H1 (cell line): Measurements from ENCODE around the gene ST3GAL3. TPM values are rescaled to one million over a fixed set of nuclear protein-coding genes. Genes with fewer than 3 reads are reported as not detected.

Experiments used
- CTCF ChIA-PET: fragments of 300-600 bp; sonication (Branson Sonifier 250); formaldehyde crosslinking; loops from one replicate; lab custom pipeline; 2021; ENCODE audit not compliant: partially characterized antibody; lab: Charles Lee
- POLR2A ChIA-PET: fragments of 300-600 bp; sonication (Branson Sonifier 250); formaldehyde crosslinking; loops from one replicate; lab custom pipeline; 2021; ENCODE audit warnings: inconsistent platforms; ENCODE audit not compliant: partially characterized antibody; lab: Charles Lee
- DNase-seq, 2 experiments: peaks; one replicate each; pipeline versions ENCODE4 v3.0.0 to v3.0.0-alpha.2; 2010 to 2022; ENCODE audit warnings: low spot score in 2 of 2, low read depth in 1 of 2, mixed read lengths in 1 of 2
- FAIRE-seq: peaks from 2 replicates; lab custom pipeline; 2011; peaks lifted over from hg19 to GRCh38; lab: Jason Lieb, UNC
- H2AFZ ChIP-seq: 2 replicates; pipeline ENCODE4 v1.8.1; 2012; ENCODE audit warnings: low read length, inconsistent platforms
- H2AK5ac ChIP-seq: 2 replicates; pipeline ENCODE4 v1.6.1; 2013; ENCODE audit warnings: low read depth, low read length
- H2BK120ac ChIP-seq: replicated peaks from 2 replicates; pipeline ENCODE3; 2013; ENCODE audit warnings: low read depth, low read length, inconsistent platforms
- H2BK12ac ChIP-seq: 2 replicates; pipeline ENCODE4 v1.6.1; 2013; ENCODE audit warnings: low read depth, low read length
- H2BK15ac ChIP-seq: 2 replicates; pipeline ENCODE4 v1.6.1; 2013; ENCODE audit warnings: low read length
- H2BK20ac ChIP-seq: 2 replicates; pipeline ENCODE4 v1.6.1; 2013; ENCODE audit warnings: low read length
- H2BK5ac ChIP-seq: 2 replicates; pipeline ENCODE4 v1.6.1; 2013; ENCODE audit warnings: low read depth, low read length
- H3K14ac ChIP-seq: 2 replicates; pipeline ENCODE4 v1.6.1; 2013; ENCODE audit warnings: inconsistent platforms; ENCODE audit not compliant: insufficient read length
- H3K18ac ChIP-seq: 2 replicates; pipeline ENCODE4 v1.6.1; 2013; ENCODE audit warnings: low read length; ENCODE audit errors: extremely low read depth
- H3K23ac ChIP-seq: 2 replicates; pipeline ENCODE4 v1.6.1; 2013; ENCODE audit warnings: inconsistent platforms; ENCODE audit not compliant: insufficient read length
- H3K23me2 ChIP-seq: 2 replicates; pipeline ENCODE4 v1.6.1; 2013; ENCODE audit warnings: low read depth, low read length
- H3K27ac ChIP-seq: 2 replicates; pipeline ENCODE4 v1.6.1; 2011; ENCODE audit warnings: low read depth, low read length, inconsistent platforms
- H3K27me3 ChIP-seq, 4 experiments: replicated peaks in 1 of 4; 1 replicate in 1 of 4; 2 replicates in 3 of 4; pipeline versions ENCODE4 v1.6.1 to v1.8.1; 2011 to 2013; ENCODE audit warnings: low read length in 3 of 4, mild to moderate bottlenecking in 3 of 4, inconsistent platforms in 2 of 4, mixed read lengths in 2 of 4, moderate library complexity in 1 of 4; ENCODE audit not compliant: control insufficient read depth in 3 of 4, insufficient read depth in 3 of 4; ENCODE audit errors: extremely low read depth in 1 of 4
- H3K36me3 ChIP-seq, 4 experiments: 2 replicates each; pipeline versions ENCODE4 v1.6.1 to v1.8.1; 2011 to 2013; ENCODE audit warnings: mild to moderate bottlenecking in 4 of 4, low read length in 3 of 4, moderate library complexity in 2 of 4, control low read depth in 1 of 4, inconsistent platforms in 1 of 4; ENCODE audit not compliant: insufficient read depth in 4 of 4, control insufficient read depth in 2 of 4
- H3K4ac ChIP-seq: replicated peaks from 2 replicates; pipeline ENCODE3; 2013; ENCODE audit warnings: low read length, low read depth, mixed read lengths, inconsistent platforms; ENCODE audit not compliant: insufficient read length
- H3K4me1 ChIP-seq, 4 experiments: replicated peaks in 1 of 4; 1 replicate in 1 of 4; 2 replicates in 3 of 4; pipeline versions ENCODE4 v1.6.1 to v1.8.1; 2011 to 2013; ENCODE audit warnings: low read length in 3 of 4, inconsistent platforms in 2 of 4, mixed read lengths in 1 of 4; ENCODE audit not compliant: insufficient read depth in 4 of 4, control insufficient read depth in 3 of 4
- H3K4me2 ChIP-seq, 2 experiments: 2 replicates each; pipeline versions ENCODE4 v1.6.1 to v1.8.1; 2011 to 2013; ENCODE audit warnings: low read depth in 2 of 2, low read length in 2 of 2, control low read depth in 1 of 2, inconsistent platforms in 1 of 2, mild to moderate bottlenecking in 1 of 2; ENCODE audit not compliant: insufficient read depth in 1 of 2
- H3K4me3 ChIP-seq, 4 experiments: fragments of 200-600, 300-600 bp in 1 of 4; sonication (generic), shearing (Covaris generic), sonication (Bioruptor Twin) in 1 of 4; 2 replicates each; pipeline versions ENCODE4 v1.5.1 to v1.8.1; 2011 to 2016; ENCODE audit warnings: low read length in 4 of 4, low read depth in 3 of 4, control low read depth in 2 of 4, inconsistent platforms in 2 of 4, mild to moderate bottlenecking in 2 of 4, mixed read lengths in 1 of 4, moderate library complexity in 1 of 4; ENCODE audit not compliant: insufficient read depth in 2 of 4; ENCODE audit errors: extremely low read depth in 1 of 4
- H3K56ac ChIP-seq: replicated peaks from 2 replicates; pipeline ENCODE3; 2013; ENCODE audit warnings: low read depth, mild to moderate bottlenecking, mixed read lengths, low read length, inconsistent platforms; ENCODE audit not compliant: insufficient read length
- H3K79me1 ChIP-seq: 2 replicates; pipeline ENCODE4 v1.6.1; 2013; ENCODE audit warnings: low read depth, low read length, control low read depth
- H3K79me2 ChIP-seq, 2 experiments: 2 replicates each; pipeline versions ENCODE4 v1.6.1 to v1.8.1; 2012 to 2013; ENCODE audit warnings: low read length in 2 of 2, mild to moderate bottlenecking in 2 of 2, inconsistent platforms in 1 of 2; ENCODE audit not compliant: insufficient read depth in 2 of 2, control insufficient read depth in 1 of 2
- H3K9ac ChIP-seq, 4 experiments: replicated peaks in 1 of 4; 1 replicate in 1 of 4; 2 replicates in 3 of 4; pipeline versions ENCODE4 v1.6.1 to v1.8.1; 2011 to 2013; ENCODE audit warnings: low read depth in 3 of 4, low read length in 3 of 4, control low read depth in 2 of 4, mild to moderate bottlenecking in 2 of 4, moderate library complexity in 2 of 4, inconsistent platforms in 1 of 4; ENCODE audit errors: extremely low read depth in 1 of 4
- H3K9me3 ChIP-seq, 2 experiments: 2 replicates each; pipeline versions ENCODE4 v1.6.1 to v1.8.1; 2012 to 2013; ENCODE audit warnings: mild to moderate bottlenecking in 2 of 2, moderate library complexity in 2 of 2, control low read depth in 1 of 2, inconsistent platforms in 1 of 2, low read depth in 1 of 2, low read length in 1 of 2, mixed read lengths in 1 of 2; ENCODE audit not compliant: insufficient read depth in 2 of 2
- H4K20me1 ChIP-seq, 2 experiments: replicated peaks in 1 of 2; 2 replicates each; pipeline versions ENCODE3 to v1.8.1; 2011 to 2013; ENCODE audit warnings: inconsistent platforms in 2 of 2, low read length in 2 of 2, mild to moderate bottlenecking in 1 of 2; ENCODE audit not compliant: insufficient read depth in 2 of 2, control insufficient read depth in 1 of 2
- H4K5ac ChIP-seq: 2 replicates; pipeline ENCODE4 v1.6.1; 2013; ENCODE audit warnings: low read length, low read depth, mixed read lengths, inconsistent platforms; ENCODE audit not compliant: insufficient read length
- H4K8ac ChIP-seq: 2 replicates; pipeline ENCODE4 v1.8.0; 2013; ENCODE audit warnings: mild to moderate bottlenecking, moderate library complexity, low read length, inconsistent platforms; ENCODE audit not compliant: insufficient read depth; ENCODE audit errors: extremely low read depth
- H4K91ac ChIP-seq: replicated peaks from 2 replicates; pipeline ENCODE3; 2013; ENCODE audit warnings: low read length, mixed read lengths, inconsistent platforms; ENCODE audit not compliant: insufficient read length
- CHD2 ChIP-seq: IDR thresholded peaks from 2 replicates; pipeline ENCODE4 v1.6.1; 2012; ENCODE audit warnings: low read length, improper control_type of control experiment
- CTBP2 ChIP-seq: IDR thresholded peaks from 2 replicates; pipeline ENCODE4 v1.7.0; 2011; ENCODE audit warnings: borderline replicate concordance, mild to moderate bottlenecking, moderate library complexity, mixed read lengths, low read length; ENCODE audit not compliant: insufficient read depth, insufficient read length
- EGR1 ChIP-seq: IDR thresholded peaks from 2 replicates; pipeline ENCODE4 v1.6.1; 2011; ENCODE audit warnings: low read depth, low read length, borderline replicate concordance
- GABPA ChIP-seq: IDR thresholded peaks from 2 replicates; pipeline ENCODE4 v1.6.1; 2011; ENCODE audit warnings: mild to moderate bottlenecking, low read length, moderate library complexity, borderline replicate concordance; ENCODE audit not compliant: insufficient read depth
- GTF2F1 ChIP-seq: IDR thresholded peaks from 2 replicates; pipeline ENCODE4 v1.6.1; 2012; ENCODE audit warnings: low read depth, low read length, improper control_type of control experiment, borderline replicate concordance
- JUN ChIP-seq: IDR thresholded peaks from 2 replicates; pipeline ENCODE4 v1.6.1; 2011; ENCODE audit warnings: low read depth, mild to moderate bottlenecking, improper control_type of control experiment, low read length
- KDM5A ChIP-seq: fragments of 200-600 bp; IDR thresholded peaks from 2 replicates; pipeline ENCODE4 v1.7.1; 2012; ENCODE audit warnings: mild to moderate bottlenecking, low read length, inconsistent platforms, mixed read lengths
- MAFK ChIP-seq: IDR thresholded peaks from 2 replicates; pipeline ENCODE4 v1.6.1; 2012; ENCODE audit warnings: low read depth, mild to moderate bottlenecking, improper control_type of control experiment, low read length
- RBBP5 ChIP-seq: IDR thresholded peaks from 2 replicates; pipeline ENCODE4 v1.7.1; 2012; ENCODE audit warnings: low read depth, mild to moderate bottlenecking, inconsistent platforms, low read length, moderate library complexity, borderline replicate concordance
- SIX5 ChIP-seq: IDR thresholded peaks from 2 replicates; pipeline ENCODE4 v1.6.1; 2011; ENCODE audit warnings: mild to moderate bottlenecking, low read depth, low read length
- SRF ChIP-seq: IDR thresholded peaks from 2 replicates; pipeline ENCODE4 v1.6.1; 2011; ENCODE audit warnings: mild to moderate bottlenecking, low read depth, low read length, moderate library complexity
- SUZ12 ChIP-seq: fragments of 200-600 bp; sonication (generic); IDR thresholded peaks from 2 replicates; pipeline ENCODE4 v1.6.1; 2012; ENCODE audit warnings: mild to moderate bottlenecking, inconsistent platforms, low read length, moderate library complexity, mixed read lengths
- TAF1 ChIP-seq: IDR thresholded peaks from 2 replicates; pipeline ENCODE4 v1.6.1; 2011; ENCODE audit warnings: mild to moderate bottlenecking, low read depth, low read length
- ZNF274 ChIP-seq: IDR thresholded peaks from 2 replicates; pipeline ENCODE4 v1.7.0; 2012; ENCODE audit warnings: low read length, borderline replicate concordance; ENCODE audit errors: extremely low read depth
- WGBS, 2 experiments: shearing (Covaris generic) in 1 of 2; methylation state at CpG; one replicate each; pipeline versions ENCODE4 v1.1.6 to v1.1.7; 2013 to 2015; ENCODE audit warnings: low lambda C conversion rate in 2 of 2, mixed read lengths in 2 of 2, inconsistent platforms in 1 of 2, low coverage in 1 of 2, missing lambda C conversion rate in 1 of 2; ENCODE audit not compliant: insufficient replicate concordance in 2 of 2, insufficient coverage in 1 of 2, insufficient read length in 1 of 2; ENCODE audit errors: extremely low coverage in 1 of 2, missing lambda C conversion rate in 1 of 2; 5-methylcytosine and 5-hydroxymethylcytosine counted together
- polyA plus RNA-seq, 7 experiments: library from polyadenylated mRNA; depleted of rRNA in 3 of 7; stranded (reverse) in 5 of 7; unstranded in 2 of 7; fragments of >200 nt in 5 of 7; fragments of 200-250 nt in 2 of 7; gene quantifications; 1 replicate in 5 of 7; 2 replicates in 1 of 7; 4 replicates in 1 of 7; pipeline versions ENCODE4 v1.2.1 to v1.2.3, GENCODE V29; 2011 to 2013; ENCODE audit warnings: missing spikeins in 2 of 7, mixed read lengths in 2 of 7
- total RNA-seq: library from RNA; stranded (reverse); fragmentation: NEBNext Ultra II Directional; extraction: Animal tissue kit (Norgen Biotek cat#: 25700); gene quantifications from 2 replicates; pipeline ENCODE4 v1.2.1, GENCODE V29; 2021
- TF ChIP-seq, protein P1 (sequence below): IDR thresholded peaks from 2 replicates; pipeline ENCODE4 v1.6.1; 2012; ENCODE audit warnings: inconsistent platforms

ST3GAL3 gene
- total and polyA plus RNA-seq, 2 of the 8 experiments (the other 6 are each of a cell fraction or from before 2014, with no cell fraction given) = 6.8 to 7.0 TPM

DNA sequence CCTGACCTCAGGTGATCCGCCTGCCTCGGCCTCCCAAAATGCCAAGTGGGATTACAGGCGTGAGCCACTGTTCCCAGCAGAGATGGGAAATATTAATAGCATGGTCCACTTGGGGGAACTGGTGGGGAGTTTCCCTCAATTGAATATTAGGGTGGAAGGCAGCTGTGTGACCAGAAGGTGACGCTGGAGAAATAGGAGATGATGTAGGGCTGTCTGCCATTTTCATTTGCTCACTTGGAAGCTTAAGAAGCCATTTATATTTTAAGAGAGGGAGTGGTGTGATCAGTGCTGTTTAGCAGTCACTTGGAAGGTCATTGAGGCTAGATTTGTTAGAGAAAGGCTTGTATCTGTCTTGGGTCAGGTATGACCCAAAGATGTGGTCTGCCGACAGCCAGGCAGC is 37.5 kb upstream of the ST3GAL3 start:
- Histone ChIP-seq H3K4me1 (no peaks in the 10 kb centered on the region), H3K27me3 (no peaks in the 10 kb centered on the region), H3K23ac (no peak overlapping the region), H2BK120ac (no peak overlapping the region), H2BK15ac (no peak overlapping the region), H3K4me3 (no peak overlapping the region), H3K79me1 (peaks cover 7% of the 10 kb centered on the region), H4K5ac (no peak overlapping the region), H2AK5ac (no peak overlapping the region), H3K4me2 (no peak overlapping the region), H2BK12ac (no peak overlapping the region), H4K20me1 (peaks cover 8 to 10% of the 10 kb centered on the region in 2 experiments), H3K23me2 (no peaks in the 10 kb centered on the region), H2BK20ac (no peak overlapping the region), H4K8ac (no peak overlapping the region), H3K4ac (no peak overlapping the region), H3K18ac (no peak overlapping the region), H3K9me3 (no peaks in the 10 kb centered on the region), H3K27ac (no peak overlapping the region), H3K9ac (no peak overlapping the region), H3K56ac (no peak overlapping the region), H4K91ac (no peak overlapping the region), H2BK5ac (no peak overlapping the region), H3K36me3 (peaks cover 63 to 97% (median 84%) of the 10 kb centered on the region in 4 experiments), H3K14ac (no peak overlapping the region), H3K79me2 (no peaks in the 10 kb centered on the region; a peak in 1 of 4 replicates), H2AFZ (no peak overlapping the region)
- ChIA-PET CTCF (interaction anchor here (0.6 to 1.6 kb wide), 3 partner anchors 17 to 717 kb away, joined by 3 to 5 read pairs (median 4); no protein-coding TSS in a partner anchor), POLR2A (interaction anchor here (0.9 to 33.6 kb wide), 4 partner anchors 5 to 28 kb away, joined by 3 to 651 read pairs (median 330); partner anchors contain the start of gene KDM4A)
- FAIRE-seq (no peak), DNase-seq (no peak)
- 91% methylated on average over 5 of the region's 5 CpGs; no CpG with 5 or more reads in 1 of the 2 experiments for WGBS, 2 experiments
- TF ChIP-seq EGR1 (no peak), ZNF274 (no peak), SIX5 (no peak), SUZ12 (no peak), CTBP2 (no peak), TAF1 (no peak), CHD2 (no peak), GTF2F1 (no peak), GABPA (no peak), MAFK (no peak), RBBP5 (no peak), SRF (no peak), JUN (no peak), KDM5A (no peak)
- TF ChIP-seq, protein P1, sequence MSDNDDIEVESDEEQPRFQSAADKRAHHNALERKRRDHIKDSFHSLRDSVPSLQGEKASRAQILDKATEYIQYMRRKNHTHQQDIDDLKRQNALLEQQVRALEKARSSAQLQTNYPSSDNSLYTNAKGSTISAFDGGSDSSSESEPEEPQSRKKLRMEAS = no peak
